NT2/D1 (cell line): ENCODE results near the gene NGRN.
A peak's percentile ranks its signal among the peaks of the same experiment; 100 is the strongest.
"Not testable (repeated sequence)": the region's sequence is repeated elsewhere in the genome, so short reads cannot be mapped to it uniquely, and the experiment has no call there.

Experiments used
- DNase-seq: peaks from one replicate; pipeline ENCODE4 v3.0.0-alpha.2; 2011; ENCODE audit warnings: low read depth, low spot score
- H3K27me3 ChIP-seq: 2 replicates; pipeline ENCODE4 v1.6.0; 2011; ENCODE audit warnings: mild to moderate bottlenecking; ENCODE audit not compliant: insufficient read length, insufficient read depth
- H3K36me3 ChIP-seq: 2 replicates; pipeline ENCODE4 v1.6.1; 2011; ENCODE audit warnings: mild to moderate bottlenecking, low read length, mixed read lengths; ENCODE audit not compliant: insufficient read depth, insufficient read length
- H3K4me1 ChIP-seq: 2 replicates; pipeline ENCODE4 v1.5.1; 2011; ENCODE audit not compliant: insufficient read depth, insufficient read length
- H3K4me3 ChIP-seq: 2 replicates; pipeline ENCODE4 v1.5.1; 2011; ENCODE audit warnings: low read depth; ENCODE audit not compliant: insufficient read length
- H3K9ac ChIP-seq: 2 replicates; pipeline ENCODE4 v1.6.0; 2011; ENCODE audit warnings: low read depth; ENCODE audit not compliant: insufficient read length
- H3K9me3 ChIP-seq: 2 replicates; pipeline ENCODE4 v1.5.1; 2011; ENCODE audit warnings: mild to moderate bottlenecking, low read length; ENCODE audit not compliant: insufficient read depth
- SUZ12 ChIP-seq: IDR thresholded peaks from 2 replicates; pipeline ENCODE4 v1.6.1; 2011; ENCODE audit not compliant: insufficient read length, insufficient read depth; ENCODE audit errors: extremely low read depth
- YY1 ChIP-seq: IDR thresholded peaks from 2 replicates; pipeline ENCODE4 v1.6.1; 2011; ENCODE audit not compliant: insufficient read length, insufficient read depth
- ZNF274 ChIP-seq: IDR thresholded peaks from 2 replicates; pipeline ENCODE4 v1.6.1; 2011; ENCODE audit warnings: mild to moderate bottlenecking, low read depth, low read length

NGRN gene

GRCh38 chr15:90291679-90292356, 26.3 kb downstream of the NGRN start:
- no peaks in the 10 kb centered on the region for H3K27me3 ChIP-seq
- H3K9me3 ChIP-seq: peaks cover 8% of the 10 kb centered on the region
- no peak for DNase-seq
- H3K9ac ChIP-seq: no peak overlapping the region
- no peaks in the 10 kb centered on the region for H3K36me3 ChIP-seq
- H3K4me3 ChIP-seq: no peak overlapping the region
- H3K4me1 ChIP-seq: no peaks in the 10 kb centered on the region
- TF ChIP-seq SUZ12: no peak
- no peak for TF ChIP-seq ZNF274
- TF ChIP-seq YY1: no peak

- H3K9ac ChIP-seq: peak overlapping the region; percentile 5
- H3K4me3 ChIP-seq: not testable (repeated sequence)
- peak; percentile 79 for DNase-seq
These were observed 27.8 kb downstream of the NGRN start for GRCh38 chr15:90293040-90293810.

GRCh38 chr15:90294159-90294558, 28.7 kb downstream of the NGRN start:
- Histone ChIP-seq H3K4me3 (no peak overlapping the region), H3K36me3 (no peaks in the 10 kb centered on the region), H3K4me1 (no peaks in the 10 kb centered on the region), H3K9ac (no peak overlapping the region), H3K27me3 (no peaks in the 10 kb centered on the region), H3K9me3 (peaks cover 8% of the 10 kb centered on the region)
- no peak for DNase-seq
- no peak for TF ChIP-seq YY1

More at GRCh38 chr15:90293040-90293810, 27.8 kb downstream of the NGRN start:
- not testable (repeated sequence) for H3K4me1 ChIP-seq, H3K36me3 ChIP-seq, H3K9me3 ChIP-seq, H3K27me3 ChIP-seq

GRCh38 chr15:90294601-90295269, 29.3 kb downstream of the NGRN start:
- Histone ChIP-seq H3K4me3 (no peak overlapping the region), H3K4me1 (no peaks in the 10 kb centered on the region), H3K9me3 (peaks cover 8% of the 10 kb centered on the region), H3K27me3 (no peaks in the 10 kb centered on the region), H3K36me3 (no peaks in the 10 kb centered on the region), H3K9ac (no peak overlapping the region)
- no peak for TF ChIP-seq YY1
- no peak for TF ChIP-seq ZNF274
- TF ChIP-seq SUZ12: no peak
- DNase-seq: no peak

GRCh38 chr15:90295270-90295648, 29.8 kb downstream of the NGRN start:
- no peak overlapping the region for H3K9ac ChIP-seq
- H3K27me3 ChIP-seq: no peaks in the 10 kb centered on the region
- DNase-seq: no peak
- no peaks in the 10 kb centered on the region for H3K4me1 ChIP-seq
- no peaks in the 10 kb centered on the region for H3K36me3 ChIP-seq
- peaks cover 8% of the 10 kb centered on the region for H3K9me3 ChIP-seq
- H3K4me3 ChIP-seq: no peak overlapping the region
- TF ChIP-seq YY1 (no peak), ZNF274 (no peak), SUZ12 (no peak)

GRCh38 chr15:90296316-90296884, 30.9 kb downstream of the NGRN start:
- H3K9me3 ChIP-seq, H3K4me3 ChIP-seq, H3K27me3 ChIP-seq, H3K4me1 ChIP-seq, DNase-seq, H3K36me3 ChIP-seq, H3K9ac ChIP-seq: not testable (repeated sequence)

GRCh38 chr15:90297021-90297420, 31.5 kb downstream of the NGRN start:
- Histone ChIP-seq H3K4me1 (peaks cover 6% of the 10 kb centered on the region), H3K9ac (no peak overlapping the region), H3K36me3 (no peaks in the 10 kb centered on the region), H3K9me3 (0 out of 2 replicates have a peak, but pooled peaks cover under 1% of the 10 kb centered on the region), H3K27me3 (no peaks in the 10 kb centered on the region), H3K4me3 (no peak overlapping the region)
- no peak for DNase-seq
- no peak for TF ChIP-seq ZNF274
- no peak for TF ChIP-seq SUZ12
- no peak for TF ChIP-seq YY1
